GM13976 (cell line): ENCODE data around the gene MATCAP1.
A peak's percentile ranks its signal among the peaks of the same experiment; 100 is the strongest.

Experiments
- DNase-seq: peaks from one replicate; pipeline ENCODE4 v3.0.0; 2012; ENCODE audit warnings: low spot score
- CTCF ChIP-seq: IDR thresholded peaks from 2 replicates; pipeline ENCODE4 v1.5.1; 2012; ENCODE audit warnings: borderline replicate concordance, mild to moderate bottlenecking; ENCODE audit not compliant: insufficient read depth; ENCODE audit errors: extremely low read depth, missing control alignments, control extremely low read depth
- in situ Hi-C: fragments of 300-500 bp; cut with MboI; formaldehyde crosslinking; loops from one replicate; pipeline ENCODE4 v1.12.0; 2022; ENCODE audit warnings: low sequenced_read_pairs, mixed read lengths, inconsistent platforms; ENCODE audit not compliant: unreplicated experiment

MATCAP1 gene

GRCh38 chr16:67202426-67202825 lies 18.7 kb upstream of the MATCAP1 start:
- DNase-seq, result peak; percentile 42
- in situ Hi-C loops, result no loop called here
- TF ChIP-seq CTCF, result no peak

- in situ Hi-C loops, result no loop called here
- peak; percentile 27 for DNase-seq
- no peak for TF ChIP-seq CTCF
Observed at GRCh38 chr16:67201411-67202345, 17.9 kb upstream of the MATCAP1 start.

- DNase-seq, result no peak
- in situ Hi-C loops, result no loop called here
- TF ChIP-seq CTCF, result no peak
Observed at GRCh38 chr16:67200491-67200890, 16.7 kb upstream of the MATCAP1 start.

- peak; percentile 22 for DNase-seq
- in situ Hi-C loops, result no loop called here
- no peak for TF ChIP-seq CTCF
Observed at GRCh38 chr16:67199808-67200198, 16.0 kb upstream of the MATCAP1 start.

DNA sequence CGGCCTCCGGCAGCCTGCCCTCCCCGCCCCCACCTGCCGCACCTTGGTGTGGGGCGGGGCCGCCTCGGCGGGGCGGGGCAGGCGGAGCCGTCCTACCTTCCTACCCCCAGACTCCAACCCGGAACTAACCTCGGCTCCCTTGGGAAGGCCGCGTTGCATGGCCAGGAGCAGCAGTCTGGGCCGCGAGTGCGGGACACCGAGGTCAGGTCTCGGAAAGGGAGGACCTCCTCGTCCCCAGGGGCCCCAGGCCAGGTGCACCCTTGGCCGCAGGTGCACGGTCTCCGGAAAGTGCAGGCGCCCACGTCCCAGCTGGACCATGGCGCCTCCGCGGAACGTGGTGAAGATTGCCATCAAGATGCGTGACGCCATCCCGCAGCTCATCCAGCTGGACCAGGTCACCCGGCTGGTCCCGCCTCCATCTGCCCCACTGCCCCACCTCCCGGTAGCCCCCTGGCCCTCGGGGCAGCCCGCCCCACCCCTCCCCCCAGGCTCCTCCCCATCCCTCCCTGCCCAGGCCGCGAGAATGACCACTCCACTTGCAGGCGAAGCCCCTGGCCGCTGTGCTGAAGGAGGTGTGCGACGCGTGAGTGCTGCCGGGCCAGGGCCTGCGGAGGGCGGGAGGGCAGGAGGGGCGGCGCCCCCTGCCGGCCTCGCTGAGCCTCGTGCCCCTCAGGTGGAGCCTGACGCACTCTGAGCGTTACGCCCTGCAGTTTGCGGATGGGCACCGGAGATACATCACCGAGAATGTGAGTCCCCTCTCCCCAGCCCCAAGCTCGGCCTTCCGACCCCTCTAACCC lies 15.4 kb upstream of the MATCAP1 start, which contains the start of gene ELMO3:
Gene ELMO3 (plus strand): TSS at position 121 of the 797 bp plus-strand sequence. CDS start 196 bp downstream, at position 317.
- peak; percentile 36 for DNase-seq
- in situ Hi-C loops, result no loop called here
- TF ChIP-seq CTCF, result no peak

DNA sequence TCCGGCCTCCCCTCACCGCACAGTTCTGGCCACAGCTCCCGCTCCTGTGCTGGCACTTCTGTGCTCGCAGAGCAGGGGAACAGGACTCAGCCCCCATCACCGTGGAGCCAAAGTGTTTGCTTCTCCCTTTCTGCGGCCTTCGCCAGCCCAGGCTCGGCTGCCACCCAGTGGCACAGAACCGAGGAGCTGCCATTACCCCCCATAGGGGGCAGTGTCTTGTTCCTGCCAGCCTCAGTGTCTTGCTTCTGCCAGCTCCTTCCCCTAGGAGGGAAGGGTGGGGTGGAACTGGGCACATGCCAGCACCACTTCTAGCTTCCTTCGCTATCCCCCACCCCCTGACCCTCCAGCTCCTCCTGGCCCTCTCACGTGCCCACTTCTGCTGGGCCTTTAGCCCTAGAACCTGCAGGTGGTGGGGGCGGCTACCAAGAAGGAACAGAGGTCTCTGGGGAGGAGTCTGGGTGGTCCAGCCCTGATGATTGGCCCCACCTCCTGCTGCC lies 14.5 kb upstream of the MATCAP1 start:
- peak; percentile 56 for DNase-seq
- TF ChIP-seq CTCF, result peak; percentile 36
- in situ Hi-C loops, result no loop called here
